Skeletal muscle tissue (tissue), 4 donors: ENCODE data around the gene SLC25A24. TPM values are rescaled to one million over a fixed set of nuclear protein-coding genes. Genes with fewer than 3 reads are reported as not detected.

Experiments
- H3K27ac ChIP-seq: one replicate; pipeline ENCODE4 v1.7.0; 2013; ENCODE audit warnings: mild to moderate bottlenecking, low read depth, low read length, inconsistent platforms
- H3K27me3 ChIP-seq, 3 donors: one replicate each; pipeline ENCODE4 v1.7.0; 2013; ENCODE audit warnings: low read length in 3 of 3; ENCODE audit not compliant: control insufficient read depth in 3 of 3, insufficient read depth in 3 of 3
- H3K36me3 ChIP-seq, 3 donors: one replicate each; pipeline ENCODE4 v1.7.0; 2013; ENCODE audit warnings: low read length in 3 of 3; ENCODE audit not compliant: control insufficient read depth in 3 of 3, insufficient read depth in 3 of 3
- H3K4me1 ChIP-seq, 3 donors: one replicate each; pipeline ENCODE4 v1.7.0; 2013; ENCODE audit warnings: low read length in 3 of 3, mild to moderate bottlenecking in 3 of 3; ENCODE audit not compliant: control insufficient read depth in 3 of 3, insufficient read depth in 3 of 3
- H3K4me3 ChIP-seq, 3 donors: one replicate each; pipeline ENCODE4 v1.7.0; 2013; ENCODE audit warnings: low read length in 3 of 3
- H3K9ac ChIP-seq, 3 donors: one replicate each; pipeline ENCODE4 v1.7.0; 2013; ENCODE audit warnings: low read length in 3 of 3, mild to moderate bottlenecking in 3 of 3, moderate library complexity in 2 of 3, low read depth in 1 of 3
- H3K9me3 ChIP-seq, 3 donors: one replicate each; pipeline ENCODE4 v1.7.0; 2013; ENCODE audit warnings: low read length in 3 of 3; ENCODE audit not compliant: control insufficient read depth in 3 of 3
- total RNA-seq: library from RNA; depleted of rRNA; stranded (reverse); fragments of >200 nt; gene quantifications from one replicate; pipeline ENCODE4 v1.2.3, GENCODE V29; 2014
- donor health status: Osteomylitis.

The SLC25A24 gene
- total RNA-seq, 1 donor from 2014 or later = 30.8 TPM

DNA sequence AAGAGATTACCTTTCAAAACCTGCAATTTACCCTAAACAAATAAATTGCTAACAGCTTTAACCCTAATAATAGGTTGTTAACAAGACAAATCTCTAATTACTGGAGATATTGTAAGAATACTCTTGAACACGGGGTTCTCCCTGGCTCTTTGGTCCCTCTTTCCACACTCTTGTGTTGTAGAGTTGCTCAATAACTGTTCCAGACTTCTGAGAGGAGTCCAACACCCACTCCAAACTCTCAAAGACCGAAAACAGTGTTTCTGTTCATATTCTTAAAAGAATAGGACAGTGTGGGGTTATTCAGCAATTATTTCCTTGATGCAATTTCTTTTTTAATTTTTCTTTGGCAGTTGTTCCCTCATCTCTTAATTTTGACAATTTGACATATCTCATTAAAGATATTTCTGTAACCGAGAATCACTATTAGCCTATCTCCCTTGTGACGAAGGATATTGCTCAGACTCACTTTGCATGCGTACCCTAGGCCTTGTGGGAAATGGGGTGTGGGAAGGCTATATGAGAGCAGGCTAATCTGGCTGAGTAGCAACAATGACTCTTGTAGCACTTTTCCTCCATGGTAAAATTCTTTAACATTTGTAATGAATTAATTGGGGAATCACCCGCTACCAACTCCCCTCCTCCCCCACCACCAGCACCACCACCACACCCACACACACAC is 90.7 kb downstream of the SLC25A24 start:
- Histone ChIP-seq H3K36me3 (no peaks in the 10 kb centered on the region), H3K4me3 (no peak overlapping the region), H3K9me3 (peaks cover 0 to 2% (median 0%) of the 10 kb centered on the region in 3 donors), H3K27me3 (no peaks in the 10 kb centered on the region), H3K27ac (no peak overlapping the region), H3K9ac (no peak overlapping the region), H3K4me1 (no peaks in the 10 kb centered on the region)

DNA sequence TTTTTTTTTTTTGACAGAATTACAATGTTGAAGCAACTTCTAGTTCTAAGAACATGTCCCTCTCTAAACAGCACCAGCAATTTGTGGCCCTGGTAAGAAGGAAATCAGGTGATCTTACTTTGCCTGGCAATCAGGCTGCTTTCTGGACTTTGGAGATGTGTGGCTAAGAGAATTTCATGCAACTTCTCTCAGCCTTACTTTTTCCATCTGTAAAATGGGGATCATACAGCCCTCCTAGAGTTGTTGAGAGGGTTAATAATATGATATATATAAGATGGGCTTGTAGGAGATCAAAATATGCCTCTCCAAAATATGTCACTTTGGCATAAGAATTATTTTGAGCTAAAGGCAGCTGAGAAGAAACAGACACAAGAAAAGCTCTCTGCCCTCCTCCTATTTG is 92.0 kb downstream of the SLC25A24 start:
- Histone ChIP-seq H3K9me3 (peaks cover 0 to 2% (median 0%) of the 10 kb centered on the region in 3 donors), H3K4me3 (no peak overlapping the region), H3K9ac (no peak overlapping the region), H3K4me1 (no peaks in the 10 kb centered on the region), H3K27me3 (no peaks in the 10 kb centered on the region), H3K27ac (no peak overlapping the region), H3K36me3 (no peaks in the 10 kb centered on the region)

DNA sequence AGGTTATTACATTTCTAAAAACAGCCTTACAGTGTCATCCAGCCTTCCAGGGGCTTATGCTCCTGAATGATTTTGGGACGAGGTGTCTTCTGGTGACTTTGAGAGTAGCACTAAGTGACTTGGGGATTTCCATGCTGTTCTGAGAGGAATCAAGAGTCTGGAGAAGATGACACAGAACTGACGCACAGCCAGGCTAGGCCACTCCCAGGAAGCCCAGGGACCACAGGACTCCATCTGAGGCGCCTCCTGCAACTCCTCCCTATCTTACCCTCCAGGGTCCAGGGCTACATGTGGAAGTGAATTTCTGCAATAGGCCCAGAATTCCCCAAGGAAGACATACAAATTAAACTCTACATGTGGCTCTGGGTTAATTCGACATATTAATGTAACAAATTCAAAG is 92.5 kb downstream of the SLC25A24 start:
- H3K4me3 ChIP-seq = no peak overlapping the region
- H3K27ac ChIP-seq = no peak overlapping the region
- H3K36me3 ChIP-seq = no peaks in the 10 kb centered on the region
- no peak overlapping the region for H3K9ac ChIP-seq
- H3K27me3 ChIP-seq = no peaks in the 10 kb centered on the region
- H3K4me1 ChIP-seq = no peaks in the 10 kb centered on the region
- peaks cover 0 to 2% (median 0%) of the 10 kb centered on the region in 3 donors for H3K9me3 ChIP-seq

DNA sequence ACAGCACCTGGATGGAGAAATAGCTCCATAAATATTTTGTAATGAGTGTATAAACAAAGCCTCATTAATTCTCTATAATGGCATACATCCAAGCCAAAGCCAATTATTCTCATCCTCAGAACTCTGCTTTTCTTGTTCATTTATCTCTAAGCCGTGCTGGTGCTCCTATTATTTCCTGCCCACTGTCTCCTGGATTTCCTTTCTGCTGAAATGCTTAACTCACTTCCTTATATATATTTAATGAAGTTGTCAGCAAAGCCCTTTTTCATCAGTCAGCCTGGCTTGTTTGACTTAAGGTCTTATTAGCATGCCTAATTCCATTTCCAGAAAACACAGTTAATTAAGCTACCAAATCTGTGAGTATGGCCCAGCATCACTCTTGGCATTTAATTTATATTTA is 93.4 kb downstream of the SLC25A24 start:
- H3K27ac ChIP-seq = no peak overlapping the region
- peaks cover 0 to 2% (median 0%) of the 10 kb centered on the region in 3 donors for H3K9me3 ChIP-seq
- H3K4me3 ChIP-seq = no peak overlapping the region
- no peaks in the 10 kb centered on the region for H3K36me3 ChIP-seq
- H3K4me1 ChIP-seq = no peaks in the 10 kb centered on the region
- H3K27me3 ChIP-seq = no peaks in the 10 kb centered on the region
- no peak overlapping the region for H3K9ac ChIP-seq

DNA sequence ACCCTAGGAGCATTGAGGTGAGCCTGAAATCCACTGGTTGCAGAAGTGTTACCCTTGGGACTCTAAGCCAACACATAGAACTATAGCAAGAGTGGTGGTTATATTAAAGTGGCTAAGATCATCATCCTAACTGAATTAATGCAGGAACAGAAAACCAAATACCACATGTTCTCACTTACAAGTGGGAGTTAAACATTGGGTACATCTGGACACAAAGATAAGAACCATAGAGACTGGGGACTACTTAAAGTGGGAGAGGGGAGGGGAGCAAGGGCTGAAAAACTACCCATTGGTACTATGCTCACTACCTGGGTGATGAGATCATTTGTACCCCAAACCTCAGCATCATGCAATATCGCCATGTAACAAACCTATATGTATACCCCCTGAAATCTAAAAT is 100.0 kb downstream of the SLC25A24 start:
- H3K4me1 ChIP-seq = no peaks in the 10 kb centered on the region
- no peak overlapping the region for H3K27ac ChIP-seq
- H3K27me3 ChIP-seq = no peaks in the 10 kb centered on the region
- no peaks in the 10 kb centered on the region for H3K9me3 ChIP-seq
- no peaks in the 10 kb centered on the region for H3K36me3 ChIP-seq
- H3K4me3 ChIP-seq = no peak overlapping the region
- no peak overlapping the region for H3K9ac ChIP-seq

DNA sequence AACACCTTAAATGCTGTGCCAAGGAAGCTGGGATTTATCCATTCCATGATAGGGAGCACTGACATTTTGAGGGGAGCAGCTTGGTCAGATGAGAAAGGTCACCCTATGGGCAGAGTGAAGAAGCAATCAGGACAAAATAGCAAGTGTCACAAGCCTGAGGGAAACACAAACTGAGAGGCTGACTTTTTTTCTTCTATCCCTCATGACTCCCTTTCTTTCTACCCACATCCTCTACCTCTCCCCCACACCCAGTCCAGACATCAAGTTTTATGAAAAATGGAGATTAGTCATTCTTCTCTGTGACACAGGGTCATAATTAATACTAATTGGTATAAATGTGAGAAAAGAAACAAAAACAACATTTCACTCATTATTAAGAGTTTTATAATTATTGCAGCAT is 103.1 kb downstream of the SLC25A24 start:
- Histone ChIP-seq H3K27ac (no peak overlapping the region), H3K36me3 (no peaks in the 10 kb centered on the region), H3K9ac (no peak overlapping the region), H3K4me3 (no peak overlapping the region), H3K27me3 (no peaks in the 10 kb centered on the region), H3K9me3 (no peaks in the 10 kb centered on the region), H3K4me1 (no peaks in the 10 kb centered on the region)

DNA sequence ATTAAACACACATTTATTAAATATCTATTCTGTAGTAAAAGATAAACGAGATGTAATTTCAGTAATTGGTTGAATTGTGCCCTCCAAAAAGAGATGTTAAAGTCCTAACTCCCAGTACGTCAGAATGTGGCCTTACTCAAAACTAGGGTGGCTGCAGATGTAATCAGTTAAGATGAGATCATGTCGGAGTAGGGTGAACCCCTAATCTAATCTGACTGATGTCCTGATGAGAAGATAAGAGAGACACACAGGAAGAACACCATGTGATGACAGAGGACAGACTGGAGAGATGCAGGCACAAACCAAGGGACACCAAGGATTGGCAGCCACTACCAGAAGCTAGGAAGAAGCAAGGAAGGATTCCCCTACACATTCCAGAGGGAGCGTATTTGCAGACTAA is 104.1 kb downstream of the SLC25A24 start:
- H3K36me3 ChIP-seq = no peaks in the 10 kb centered on the region
- no peak overlapping the region for H3K9ac ChIP-seq
- no peak overlapping the region for H3K4me3 ChIP-seq
- no peaks in the 10 kb centered on the region for H3K4me1 ChIP-seq
- no peaks in the 10 kb centered on the region for H3K27me3 ChIP-seq
- no peak overlapping the region for H3K27ac ChIP-seq
- no peaks in the 10 kb centered on the region for H3K9me3 ChIP-seq

DNA sequence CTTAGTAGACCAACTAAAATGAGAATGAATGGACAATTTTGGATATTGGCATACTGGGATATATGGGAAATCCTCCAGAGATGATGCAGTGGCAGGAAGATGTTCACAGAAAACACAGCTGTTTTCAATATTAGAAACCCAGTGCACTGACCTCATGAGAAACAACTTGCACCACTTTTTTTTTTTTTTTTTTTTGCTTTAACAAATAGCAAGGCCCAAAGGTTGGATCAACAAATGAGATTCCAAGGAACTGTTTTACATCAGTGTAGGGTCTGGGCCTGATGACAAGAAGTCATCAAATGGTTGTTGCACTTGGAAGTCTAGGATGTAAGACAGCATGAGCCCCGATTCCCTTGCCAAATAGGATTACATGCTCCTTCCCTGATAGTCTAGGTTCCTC is 110.7 kb downstream of the SLC25A24 start:
- H3K4me1 ChIP-seq = peaks cover 0 to 8% (median 7%) of the 10 kb centered on the region in 3 donors
- no peaks in the 10 kb centered on the region for H3K36me3 ChIP-seq
- no peaks in the 10 kb centered on the region for H3K9me3 ChIP-seq
- H3K4me3 ChIP-seq = no peak overlapping the region
- H3K27me3 ChIP-seq = no peaks in the 10 kb centered on the region
- H3K9ac ChIP-seq = no peak overlapping the region
- no peak overlapping the region for H3K27ac ChIP-seq

DNA sequence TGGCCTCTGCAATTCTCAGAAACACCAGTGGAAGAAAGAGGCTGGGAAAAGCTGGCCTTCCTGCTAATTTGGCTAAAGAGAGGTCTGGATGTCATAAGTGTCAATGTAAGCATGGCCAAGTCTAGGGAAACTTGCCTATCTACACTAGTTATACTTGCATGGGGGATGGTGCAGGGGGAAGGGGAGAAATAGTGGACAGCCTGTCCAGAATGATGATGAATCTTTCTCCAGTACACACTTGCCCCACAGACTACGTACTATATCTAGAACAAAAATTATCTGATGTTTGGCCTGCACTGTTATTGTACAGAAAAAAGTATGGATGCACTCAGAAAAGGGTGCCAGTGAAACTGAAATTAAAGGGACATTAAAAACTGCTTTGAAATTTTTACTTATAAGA is 114.5 kb downstream of the SLC25A24 start:
- Histone ChIP-seq H3K4me1 (peaks cover 3 to 12% (median 11%) of the 10 kb centered on the region in 3 donors), H3K9me3 (no peaks in the 10 kb centered on the region), H3K36me3 (no peaks in the 10 kb centered on the region), H3K27ac (no peak overlapping the region), H3K4me3 (no peak overlapping the region), H3K9ac (no peak overlapping the region), H3K27me3 (no peaks in the 10 kb centered on the region)

DNA sequence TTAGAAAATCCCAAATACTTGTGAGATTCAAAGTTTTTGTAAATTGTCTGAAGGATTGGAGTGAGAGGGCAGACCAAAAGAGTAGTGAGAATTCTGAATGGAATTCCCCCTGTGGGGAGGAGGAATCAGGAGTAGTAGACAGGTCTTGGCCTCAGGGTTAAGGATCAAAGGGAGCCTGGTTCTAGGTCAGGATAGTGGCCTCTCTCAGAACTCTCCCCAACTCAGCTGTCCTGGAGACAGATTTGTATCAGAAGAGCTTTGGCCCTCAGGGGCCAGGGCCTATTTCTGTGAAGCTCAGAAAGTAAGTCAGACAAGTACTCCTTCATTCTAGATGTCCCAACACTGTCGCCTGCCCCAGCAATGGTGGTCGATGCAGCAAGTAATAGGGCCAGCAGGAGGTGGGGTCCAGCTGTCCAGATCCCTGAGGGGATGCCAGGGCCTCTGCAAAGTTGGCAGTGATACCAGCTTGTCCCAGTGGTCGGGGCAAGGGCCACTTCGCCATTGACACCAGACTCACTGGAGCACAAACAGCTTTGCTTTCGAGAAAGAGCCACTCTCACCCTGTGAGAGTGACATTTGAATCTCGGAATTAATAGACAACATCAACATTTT is 115.2 kb downstream of the SLC25A24 start:
- no peaks in the 10 kb centered on the region for H3K27me3 ChIP-seq
- no peaks in the 10 kb centered on the region for H3K9me3 ChIP-seq
- H3K4me1 ChIP-seq = peaks cover 3 to 12% (median 11%) of the 10 kb centered on the region in 3 donors
- H3K27ac ChIP-seq = no peak overlapping the region
- no peak overlapping the region for H3K4me3 ChIP-seq
- no peaks in the 10 kb centered on the region for H3K36me3 ChIP-seq
- H3K9ac ChIP-seq = no peak overlapping the region
